ENCODE data around the gene CEP162.

The CEP162 gene

DNA sequence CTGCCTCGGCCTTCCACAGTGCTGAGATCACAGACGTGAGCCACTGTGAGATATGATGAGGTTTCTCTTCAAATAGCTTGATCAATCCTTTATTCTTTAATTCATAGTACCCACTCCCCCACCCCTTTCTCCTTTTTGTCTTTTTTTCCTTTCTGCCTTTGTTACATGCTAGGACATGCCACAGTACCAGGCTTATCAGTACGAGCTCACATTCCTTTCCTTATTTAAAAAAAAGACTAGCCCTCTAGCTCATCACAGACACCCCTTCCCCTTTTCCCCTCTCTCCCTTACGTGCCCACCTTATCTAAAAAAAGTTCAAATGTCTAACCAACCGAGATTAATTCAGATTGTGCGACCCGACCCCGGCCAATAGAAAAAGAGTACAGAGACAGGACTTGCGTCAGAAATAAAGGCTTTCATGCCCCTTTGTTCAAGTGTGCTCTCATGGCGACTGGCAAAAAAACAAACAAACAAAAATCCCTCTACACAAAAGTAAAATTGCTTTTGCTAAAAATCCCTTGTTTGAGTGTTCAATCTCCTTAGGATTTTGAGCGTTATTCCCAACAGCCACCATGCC lies 144.7 kb downstream of the CEP162 start:
- DNase-seq = no peak

GRCh38 chr6:84081222-84081621 lies 146.2 kb downstream of the CEP162 start:
- DNase-seq = no peak

DNA sequence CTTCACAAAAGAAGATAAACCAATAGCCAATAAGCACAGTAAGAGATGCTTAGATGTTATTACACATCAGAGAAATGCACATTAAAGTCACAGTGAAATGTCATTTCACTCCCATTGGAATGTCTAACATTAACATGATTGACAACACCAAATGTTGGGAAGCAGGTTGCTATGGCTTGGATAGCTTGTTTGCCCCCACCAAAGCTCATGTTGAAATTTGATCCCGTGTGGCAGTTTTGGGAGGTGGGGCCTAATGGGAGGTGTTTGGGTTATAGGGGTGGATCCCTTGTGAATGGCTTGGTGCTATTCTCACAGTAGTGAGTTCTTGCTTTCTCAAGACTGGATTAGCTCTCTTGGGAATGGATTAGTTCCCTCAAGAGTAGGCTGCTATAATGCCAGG lies 149.1 kb downstream of the CEP162 start:
- DNase-seq = no peak

- no peak for DNase-seq
Measured at GRCh38 chr6:84077645-84078044, 149.8 kb downstream of the CEP162 start.

DNA sequence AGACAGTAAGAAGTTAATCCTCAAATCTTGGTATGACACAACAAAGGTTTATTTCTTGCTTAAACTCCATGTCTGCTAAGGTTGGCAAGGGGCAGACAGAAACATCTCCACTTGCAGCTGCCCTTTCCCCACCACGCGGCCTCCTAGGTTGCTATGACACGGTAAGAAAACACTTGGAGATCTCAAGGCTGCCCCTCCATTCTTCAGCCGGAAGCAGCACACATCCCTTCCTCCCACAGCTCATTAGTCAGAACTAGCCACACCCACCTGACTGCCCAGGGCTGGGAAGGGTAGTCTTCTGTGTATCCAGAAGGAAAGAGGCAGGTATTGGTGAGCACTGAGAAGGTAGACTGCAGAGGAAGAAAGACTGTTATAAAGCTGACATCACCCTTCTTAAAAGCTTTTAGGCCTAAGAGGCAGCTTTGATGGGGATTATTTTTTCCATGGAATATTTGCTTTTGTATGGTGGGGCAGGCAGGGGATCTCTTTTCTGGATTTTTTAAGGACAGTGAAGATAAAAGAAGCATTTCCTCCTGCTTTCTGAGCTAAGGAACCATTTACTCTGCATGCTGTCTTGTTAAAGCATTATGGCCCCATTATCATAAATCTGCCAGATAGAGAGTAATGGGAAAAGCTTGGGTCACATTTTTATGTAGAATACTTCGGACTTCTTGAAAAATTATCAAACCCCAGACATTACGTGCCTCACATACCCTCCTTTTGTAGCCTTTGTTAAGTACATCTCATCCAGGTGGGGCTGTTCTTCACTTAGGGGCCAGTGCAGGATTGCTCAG lies 152.3 kb downstream of the CEP162 start:
- peak; percentile 13 for DNase-seq
